Measurements from ENCODE around the gene LHX6. TPM values are rescaled to one million over a fixed set of nuclear protein-coding genes. Genes with fewer than 3 reads are reported as not detected.

Gene LHX6
- total and polyA plus RNA-seq, 2 of the 4 experiments (the other 2 are of a cell fraction), result under 0.01 to 0.05 TPM

DNA sequence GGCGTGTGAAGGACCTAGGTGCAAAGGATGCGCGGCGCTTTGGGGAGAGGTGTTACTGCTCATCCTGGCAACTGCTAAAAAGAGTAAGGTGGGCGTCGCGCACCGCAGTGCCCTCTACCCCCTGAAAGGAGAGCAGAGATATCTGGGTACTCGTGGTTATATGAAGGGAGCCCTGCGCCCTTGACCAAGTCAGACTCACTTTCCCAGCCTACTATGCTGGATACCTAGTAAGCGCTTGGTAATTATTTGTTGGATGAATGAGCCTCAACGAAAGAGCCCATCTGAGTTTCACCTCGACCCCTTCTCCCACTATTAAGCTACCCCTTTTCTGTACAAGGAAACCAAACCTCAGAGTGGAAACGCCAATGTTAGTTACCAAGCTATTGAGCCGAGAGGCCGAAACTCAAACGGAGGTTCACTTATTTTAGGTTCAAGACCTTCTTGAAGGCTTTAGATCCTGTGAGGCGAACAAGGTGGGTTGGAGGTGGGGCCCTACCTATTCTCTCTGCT, 8.0 kb downstream of the LHX6 start:
- Histone ChIP-seq H2BK20ac (ENCODE audit: low read depth, low read length) (no peak overlapping the region), H3K4ac (ENCODE audit: low read depth, low read length) (no peak overlapping the region), H4K91ac (ENCODE audit: insufficient read depth, low read depth, low read length) (no peak overlapping the region), H2AK9ac (replicated peaks; ENCODE audit: low read depth, low read length, poor library complexity) (no peak overlapping the region), H3K9ac (ENCODE audit: low read depth, low read length) (no peak overlapping the region), H3K4me2 (ENCODE audit: low read depth, low read length) (no peak overlapping the region), H2BK5ac (ENCODE audit: low read depth, low read length, poor library complexity, severe bottlenecking) (no peak overlapping the region), H3K27me3 (ENCODE audit: control insufficient read depth, insufficient read depth, low read length) (peaks cover 98% of the 10 kb centered on the region), H2AK5ac (ENCODE audit: low read depth, low read length) (no peak overlapping the region), H3K27ac (ENCODE audit: insufficient read depth, low read length) (no peak overlapping the region), H3K14ac (replicated peaks; ENCODE audit: low read depth, low read length) (no peak overlapping the region), H3K36me3 (ENCODE audit: control insufficient read depth, insufficient read depth, low read length) (no peaks in the 10 kb centered on the region), H3K4me1 (ENCODE audit: control insufficient read depth, insufficient read depth, low read length) (peaks cover 2% of the 10 kb centered on the region; the same call in 1 of the 2 replicates), H3K23ac (ENCODE audit: low read depth, low read length) (no peak overlapping the region), H3K56ac (ENCODE audit: extremely low read depth, insufficient read depth, low read length) (no peak overlapping the region), H3K9me1 (ENCODE audit: insufficient read depth, low read length) (0 out of 2 replicates have a peak, but pooled peaks cover 4% of the 10 kb centered on the region), H2BK15ac (ENCODE audit: low read depth, low read length) (no peak overlapping the region), H3K4me3 (ENCODE audit: insufficient read depth, low read depth, low read length) (no peak overlapping the region), H4K20me1 (ENCODE audit: insufficient read depth, low read length) (peaks cover 10% of the 10 kb centered on the region; the same call in 1 of the 2 replicates), H3K79me1 (ENCODE audit: low read depth in 1 of 2, low read length in 2 of 2) (no peaks in the 10 kb centered on the region), H4K5ac (ENCODE audit: low read depth, low read length) (no peak overlapping the region), H3K18ac (ENCODE audit: low read depth, low read length) (no peak overlapping the region), H2AFZ (replicated peaks; ENCODE audit: low read length, poor library complexity) (no peak overlapping the region), H4K8ac (ENCODE audit: low read depth in 2 of 2, low read length in 2 of 2) (no peak overlapping the region), H3K9me3 (ENCODE audit: control insufficient read depth, insufficient read depth, low read length) (peaks cover 12% of the 10 kb centered on the region), H2BK120ac (ENCODE audit: low read depth, low read length) (no peak overlapping the region)
- WGBS, 2 experiments (ENCODE audit: extremely low coverage in 2 of 2, insufficient read length in 1 of 2), result 10% methylated on average over 6 of the region's 18 CpGs; no CpG with 5 or more reads in 1 of the 2 experiments
- ChIA-PET CTCF (interaction anchor here (0.7 kb wide), 1 partner anchor 130 kb away, joined by 3 read pairs; no protein-coding TSS in a partner anchor), POLR2A (ENCODE audit: unreplicated experiment) (no interaction called here)
- no peak for DNase-seq
- intact Hi-C loops (cut with micrococcal nuclease) (no loop called here), dilution Hi-C loops (cut with HindIII; ENCODE audit: low sequenced_read_pairs, unreplicated experiment) (no loop called here), in situ Hi-C loops (cut with MboI; ENCODE audit: low sequenced_read_pairs) (no loop called here)
- ATAC-seq (ENCODE audit: low read depth), result no peak
- TF ChIP-seq, protein P1, sequence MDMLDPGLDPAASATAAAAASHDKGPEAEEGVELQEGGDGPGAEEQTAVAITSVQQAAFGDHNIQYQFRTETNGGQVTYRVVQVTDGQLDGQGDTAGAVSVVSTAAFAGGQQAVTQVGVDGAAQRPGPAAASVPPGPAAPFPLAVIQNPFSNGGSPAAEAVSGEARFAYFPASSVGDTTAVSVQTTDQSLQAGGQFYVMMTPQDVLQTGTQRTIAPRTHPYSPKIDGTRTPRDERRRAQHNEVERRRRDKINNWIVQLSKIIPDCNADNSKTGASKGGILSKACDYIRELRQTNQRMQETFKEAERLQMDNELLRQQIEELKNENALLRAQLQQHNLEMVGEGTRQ (IDR thresholded peaks at IDR 0.05; ENCODE audit: low read depth, low read length), result no peak
- no peak for TF ChIP-seq BHLHE40 (IDR thresholded peaks at IDR 0.05; ENCODE audit: low read depth, low read length)
- TF ChIP-seq POLR2A (IDR thresholded peaks at IDR 0.05; ENCODE audit: low read depth, low read length), result no peak
- TF ChIP-seq CHD1 (IDR thresholded peaks at IDR 0.05; ENCODE audit: low read depth, low read length), result no peak
- no peak for TF ChIP-seq SMC3 (IDR thresholded peaks at IDR 0.05; ENCODE audit: low read depth, low read length)
- no peak for TF ChIP-seq MAZ (IDR thresholded peaks at IDR 0.05; ENCODE audit: borderline replicate concordance, low read depth, low read length)
- TF ChIP-seq RAD21 (IDR thresholded peaks at IDR 0.05; ENCODE audit: low read length), result no peak
- TF ChIP-seq MXI1 (IDR thresholded peaks at IDR 0.05; ENCODE audit: borderline replicate concordance, low read depth, low read length), result no peak
- no peak for TF ChIP-seq RFX5 (IDR thresholded peaks at IDR 0.05; ENCODE audit: low read depth, low read length)
- no peak for TF ChIP-seq RCOR1 (IDR thresholded peaks at IDR 0.05; ENCODE audit: insufficient replicate concordance, low read length)
- TF ChIP-seq CEBPB (IDR thresholded peaks at IDR 0.05; ENCODE audit: low read depth, low read length), result no peak
- no peak for TF ChIP-seq MAFK (IDR thresholded peaks at IDR 0.05; ENCODE audit: low read depth, low read length)
- no peak for TF ChIP-seq NFE2L2 (IDR thresholded peaks at IDR 0.05; ENCODE audit: low read depth, low read length)
- BruUV-seq (replicated peaks), result no TSS peak
